NK-92 (cell line): Measurements from ENCODE around the gene AGAP5.

Source experiments
- DNase-seq: peaks from one replicate; lab custom pipeline; 2025; ENCODE audit not compliant: unreplicated experiment; lab: John Stamatoyannopoulos, UW

Gene AGAP5

DNA sequence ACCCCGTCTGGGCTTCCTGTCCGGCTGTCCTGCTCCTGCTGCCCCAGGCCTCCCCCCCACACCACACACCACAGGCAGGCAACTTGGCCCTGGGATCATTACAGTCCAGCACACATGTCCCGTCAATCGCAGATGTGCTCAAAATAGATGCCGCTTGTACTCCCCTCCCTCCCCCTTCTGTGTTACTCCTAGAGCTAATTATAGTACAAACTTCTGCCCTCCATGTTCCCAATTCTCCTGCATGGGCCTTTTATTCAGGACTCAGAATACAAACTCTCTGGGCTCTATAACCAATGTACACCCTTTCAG is 42.0 kb downstream of the AGAP5 start, which contains the start of gene SYNPO2L:
TSS of gene SYNPO2L (minus strand) at position 40 of the 309 bp plus-strand sequence. CDS start 107 bp downstream, outside the sequence.
- DNase-seq = no peak

DNA sequence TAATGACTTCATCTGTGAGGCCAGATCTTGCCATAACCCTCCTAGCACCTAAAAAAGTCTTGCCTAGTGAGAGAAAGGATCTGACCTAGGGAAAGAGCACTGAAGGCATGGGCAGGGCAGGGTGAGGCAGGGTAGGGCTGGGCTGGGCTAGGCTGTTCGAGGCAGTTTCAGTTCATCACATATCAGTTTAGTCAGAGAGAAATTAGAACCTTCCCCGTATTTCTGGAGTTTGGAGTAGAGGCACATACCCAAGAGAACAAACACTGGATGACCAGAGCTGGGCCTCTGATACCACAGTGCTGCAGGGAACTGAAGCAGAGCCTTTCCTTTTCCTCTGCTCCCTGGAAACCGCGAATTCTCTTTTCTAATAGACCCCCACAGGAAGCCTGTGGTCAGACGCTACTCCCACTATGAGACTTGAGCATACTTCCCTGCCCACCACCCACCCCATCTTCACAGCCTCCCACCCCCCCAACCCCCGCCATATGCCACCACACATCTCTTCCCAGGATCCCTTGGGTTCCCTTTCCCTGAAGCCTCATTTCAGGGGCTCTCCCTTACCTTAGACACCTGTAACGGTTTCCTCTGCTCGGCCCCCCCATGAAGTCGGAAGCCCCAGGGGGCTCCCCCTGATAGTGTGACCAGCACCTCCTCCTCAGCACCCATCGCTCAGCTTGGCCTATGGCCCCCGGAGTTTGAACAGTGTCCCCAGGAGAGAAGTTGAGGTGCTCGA is 42.5 kb downstream of the AGAP5 start:
- no peak for DNase-seq

DNA sequence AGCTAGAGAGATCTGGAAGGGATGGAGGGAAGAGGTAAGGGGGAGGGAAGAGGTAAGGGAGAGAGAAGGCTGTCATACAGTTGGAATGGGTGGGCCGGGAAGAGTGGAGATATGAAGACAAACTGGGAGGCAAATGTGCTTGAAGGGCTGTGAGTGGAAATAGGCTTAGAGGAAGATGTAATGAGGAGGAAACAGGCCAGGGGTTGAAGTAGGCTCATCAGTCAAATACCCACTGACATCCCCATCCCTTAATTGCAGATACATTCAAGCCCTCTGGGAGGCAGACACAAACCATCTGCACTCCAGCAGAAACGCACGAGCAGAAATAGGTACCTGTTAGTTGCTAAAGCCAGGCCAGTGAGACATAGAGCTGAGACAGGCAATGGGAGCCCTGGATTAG is 44.2 kb downstream of the AGAP5 start:
- DNase-seq = no peak

DNA sequence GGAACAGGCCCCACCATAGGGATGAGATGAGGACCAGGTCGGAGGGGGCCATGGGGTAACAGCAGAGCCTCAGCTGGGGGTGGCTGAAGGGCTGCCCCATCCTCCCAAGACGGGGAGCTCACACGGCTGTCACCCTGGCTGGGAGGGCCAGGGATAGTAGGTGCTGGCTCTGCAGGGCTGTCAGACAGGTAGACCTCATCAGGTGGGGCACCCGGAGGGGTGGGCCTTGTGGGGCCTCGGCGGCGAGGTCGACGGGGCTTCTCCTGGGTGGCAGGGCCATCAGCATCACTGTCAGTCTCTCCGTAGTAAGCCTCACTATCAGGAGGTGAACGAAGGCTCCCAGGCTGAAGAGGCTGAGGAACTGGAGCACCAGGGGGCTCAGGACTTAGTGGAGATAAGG is 44.7 kb downstream of the AGAP5 start:
- no peak for DNase-seq

DNA sequence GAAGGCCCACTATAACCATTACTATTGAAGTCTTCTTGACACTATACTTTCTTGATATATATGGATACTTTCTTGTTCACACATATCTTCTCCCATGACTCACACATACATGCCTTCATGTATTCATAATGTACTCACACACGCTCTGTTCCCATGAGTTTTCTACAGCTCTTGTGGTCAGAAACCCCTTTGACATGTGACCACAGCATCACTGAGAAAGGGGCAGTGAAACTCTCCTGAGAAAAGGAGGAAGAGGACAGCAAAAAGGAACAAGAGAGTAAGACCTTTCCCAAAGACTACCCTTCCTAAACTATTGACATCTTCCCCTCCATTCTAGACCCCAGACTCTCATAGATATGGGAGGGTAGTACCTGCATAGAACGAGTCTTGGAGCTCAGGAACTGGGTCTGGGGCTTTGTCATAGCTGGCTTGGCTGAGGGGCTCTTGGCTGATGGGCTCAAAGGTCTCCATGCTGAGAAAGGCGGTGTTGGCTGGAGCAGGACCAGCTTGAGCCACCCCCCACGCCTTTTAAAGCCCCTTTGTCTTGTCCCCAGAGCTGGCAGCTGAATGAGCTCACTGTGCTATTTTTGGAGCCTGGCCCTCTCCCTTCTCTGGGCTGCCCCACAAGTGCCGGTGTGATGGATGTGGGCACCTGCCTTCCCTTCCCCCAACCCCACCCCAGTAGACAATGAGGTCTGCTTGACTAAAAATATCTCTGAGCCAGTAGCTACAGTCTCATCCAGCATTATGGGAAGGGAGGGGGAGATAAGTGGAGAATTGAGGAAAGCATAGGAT is 47.2 kb downstream of the AGAP5 start:
- no peak for DNase-seq

DNA sequence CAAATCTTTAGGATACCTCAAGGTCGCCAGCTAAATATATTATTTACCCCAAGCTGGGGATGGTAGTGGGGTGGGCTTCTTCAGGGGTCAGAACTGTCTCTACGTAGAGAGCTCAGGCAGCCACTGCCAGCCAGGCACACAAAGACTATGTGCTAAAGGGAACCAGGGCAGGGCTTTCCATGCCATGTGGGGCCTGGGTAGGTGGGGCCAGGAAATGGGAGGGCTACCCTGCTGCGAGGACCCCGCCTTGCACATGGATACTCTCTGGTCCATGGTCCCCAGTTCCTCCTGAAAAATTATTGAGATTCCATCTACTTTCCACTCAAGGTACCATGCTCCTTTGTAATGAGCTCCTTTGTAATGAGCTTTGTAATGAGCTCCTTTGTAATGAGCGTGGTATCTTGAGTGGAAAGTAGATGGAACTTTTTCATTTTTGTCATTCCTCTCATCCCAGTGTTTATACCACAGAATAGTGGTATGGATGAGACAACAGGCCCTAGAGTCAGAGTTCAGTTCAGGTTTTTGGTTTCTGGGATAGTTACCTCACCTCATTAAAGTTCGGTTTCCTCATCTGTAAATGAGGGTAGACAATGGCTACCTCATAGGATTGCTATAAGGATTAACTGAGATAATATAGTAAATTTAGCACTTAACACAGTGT is 47.9 kb downstream of the AGAP5 start:
- no peak for DNase-seq

DNA sequence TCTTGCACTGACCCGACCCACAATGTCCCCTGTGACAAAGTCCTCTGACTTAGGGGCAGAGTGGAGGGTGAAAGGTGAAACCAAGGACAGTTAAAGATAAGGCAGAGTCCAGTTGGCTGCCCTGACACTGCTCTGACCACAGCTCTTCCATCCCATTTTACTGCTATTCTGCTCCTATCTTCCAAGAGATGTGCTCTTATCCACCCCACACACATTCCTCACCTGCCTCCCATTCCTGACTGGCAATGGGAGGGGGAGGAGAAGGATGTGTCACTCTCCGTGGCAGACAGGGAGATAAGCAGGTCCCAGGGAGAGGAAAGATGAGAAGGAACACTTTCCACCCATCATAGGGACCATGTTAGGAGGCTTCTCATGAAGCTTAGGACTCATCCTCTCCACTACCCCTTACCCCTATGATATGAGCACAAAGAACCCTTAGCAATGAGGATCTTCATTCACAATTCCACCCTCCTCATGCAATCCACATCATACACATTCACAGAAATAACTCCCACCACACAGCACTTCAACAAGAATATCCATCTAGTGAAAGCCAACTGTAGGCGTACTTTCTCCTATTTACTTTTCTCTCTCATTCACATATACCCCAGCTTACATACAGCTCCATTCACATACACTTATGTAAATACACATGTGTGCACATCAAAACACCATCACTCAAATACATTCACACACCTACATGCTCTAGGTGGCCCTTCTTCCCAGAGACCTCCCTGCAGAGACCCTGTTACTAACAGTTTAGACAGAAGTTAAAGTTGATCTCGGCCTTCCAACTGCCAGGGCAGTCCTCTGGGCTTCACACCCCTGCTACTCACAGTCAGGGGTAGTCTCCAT is 48.7 kb downstream of the AGAP5 start:
- DNase-seq = no peak

DNA sequence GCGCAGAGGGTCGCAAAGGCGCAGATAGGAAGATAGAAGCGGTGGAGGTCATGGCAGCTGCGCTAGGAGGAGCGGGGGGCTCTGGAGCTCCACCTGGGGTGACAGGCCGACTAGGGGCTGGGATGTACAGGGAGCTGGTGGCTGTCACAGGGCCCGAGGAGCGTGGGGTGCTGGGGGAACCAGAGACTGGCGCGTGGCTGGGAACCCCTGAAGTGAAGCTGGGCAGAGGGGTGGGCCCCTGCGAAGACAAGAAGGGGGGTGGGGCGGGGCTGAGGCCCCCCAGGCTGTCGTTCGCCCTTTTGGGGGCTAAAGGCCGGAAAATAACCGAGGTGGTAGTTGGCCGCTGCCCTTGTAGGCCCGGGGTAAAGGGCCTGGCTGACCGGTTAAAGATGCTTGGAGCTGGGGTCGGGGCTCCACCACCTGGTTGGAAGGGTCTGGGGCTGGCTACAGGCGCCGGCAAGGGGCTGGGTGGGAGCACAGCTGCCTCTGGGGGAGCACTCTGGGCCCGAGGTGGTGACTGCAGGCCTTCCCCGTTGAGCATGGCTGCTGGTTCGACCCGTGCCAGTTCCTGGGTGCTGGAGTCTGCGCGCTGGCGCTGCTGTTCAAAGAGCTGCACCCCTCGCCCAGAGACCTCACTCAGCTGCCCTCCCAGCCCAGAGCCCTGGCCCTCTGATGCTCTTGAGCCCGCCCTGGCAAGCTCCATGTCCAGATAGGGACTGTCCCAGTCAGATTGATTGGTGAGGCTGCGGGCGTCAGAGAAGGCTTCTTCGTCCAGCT is 49.8 kb downstream of the AGAP5 start:
- no peak for DNase-seq

DNA sequence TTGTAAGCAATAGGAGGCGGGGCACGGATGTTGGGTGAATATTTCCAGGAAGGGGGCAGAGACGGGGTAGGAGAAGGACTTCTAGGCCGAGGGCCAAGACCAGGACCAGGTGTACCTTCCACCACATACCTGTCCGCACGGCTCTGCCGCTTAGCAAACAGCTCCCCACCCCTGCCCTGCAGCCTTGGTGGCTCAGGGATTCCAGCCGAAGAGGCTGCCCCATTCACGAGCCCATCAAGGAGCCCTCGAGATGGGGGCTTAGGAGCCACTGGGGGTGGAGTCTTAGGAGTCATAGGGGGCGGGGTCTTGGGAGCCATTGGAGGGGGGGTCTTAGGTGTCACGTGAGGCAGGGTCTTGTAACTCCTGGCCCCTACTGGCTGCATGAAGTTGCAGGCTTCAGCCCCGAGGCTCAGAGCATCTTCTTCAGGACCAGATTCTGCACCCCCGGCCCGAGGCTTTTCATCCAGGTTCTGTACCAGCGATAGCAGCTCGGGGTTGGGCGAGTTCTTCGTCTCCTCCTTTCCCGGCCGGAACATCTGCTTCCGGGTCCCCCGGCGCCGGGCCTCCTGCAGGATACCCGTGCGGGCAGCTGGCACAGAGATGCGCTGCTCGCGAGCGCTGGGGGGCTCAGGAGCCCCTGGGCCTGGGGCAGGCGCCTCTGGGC is 50.6 kb downstream of the AGAP5 start:
- DNase-seq = no peak

DNA sequence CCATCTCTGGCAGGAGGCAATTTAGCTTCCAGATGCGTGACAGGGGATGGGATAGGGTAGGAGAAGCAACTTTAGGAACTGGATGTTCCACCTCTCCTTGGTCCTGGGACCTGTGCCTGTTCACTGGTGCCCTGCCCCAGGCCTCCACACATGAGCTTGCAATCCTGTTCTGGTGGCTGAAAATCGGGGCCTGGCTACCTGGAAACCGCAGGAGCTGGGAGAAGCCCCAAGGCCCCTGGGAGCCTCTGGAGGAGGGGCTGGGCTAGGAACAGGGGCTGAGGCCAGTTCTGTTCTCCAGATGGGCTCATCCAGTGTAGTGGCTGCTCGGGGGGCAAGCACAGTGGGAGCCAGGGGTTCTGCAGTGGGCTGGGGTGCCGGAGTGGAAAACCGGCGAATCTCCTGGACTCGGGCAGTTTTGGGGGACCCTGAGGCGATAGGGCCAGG is 51.3 kb downstream of the AGAP5 start:
- DNase-seq = no peak

DNA sequence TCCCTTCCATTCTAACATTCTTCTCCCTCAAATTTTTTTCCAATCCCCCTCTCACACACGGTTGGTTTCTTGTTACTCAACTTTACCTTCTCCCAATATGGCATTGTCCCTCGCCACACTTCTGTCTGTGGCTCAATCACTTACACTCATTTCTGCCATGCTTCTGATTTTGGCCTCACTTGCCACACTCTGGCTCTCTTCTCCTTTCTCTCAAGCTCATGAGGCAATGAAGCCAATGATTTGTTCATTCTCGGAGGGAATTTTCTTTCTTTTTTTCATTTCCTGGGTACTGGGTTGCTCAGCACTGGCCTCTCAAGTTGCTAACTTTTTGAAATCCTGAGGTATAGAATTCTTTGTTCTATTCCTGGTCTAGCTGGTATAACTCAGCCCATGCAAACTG is 52.7 kb downstream of the AGAP5 start:
- no peak for DNase-seq

DNA sequence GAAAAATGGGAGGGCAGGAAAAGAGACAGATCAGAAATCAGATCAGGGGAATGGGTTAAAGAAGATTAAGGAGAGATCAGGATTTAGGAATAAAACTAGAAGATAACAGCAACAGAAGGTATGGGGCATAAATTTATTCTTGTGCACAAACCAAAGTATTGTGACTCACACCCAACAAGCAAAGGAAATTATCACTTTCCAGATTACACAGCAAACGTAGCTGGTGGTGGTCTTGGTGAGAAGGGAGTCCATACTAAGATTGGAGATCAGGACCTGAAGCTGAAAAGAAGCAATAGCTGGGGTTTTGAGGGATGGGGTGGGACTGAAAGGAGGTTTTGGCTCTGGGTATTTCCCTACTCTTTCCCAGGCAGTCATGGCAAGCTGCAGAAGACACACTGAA is 53.1 kb downstream of the AGAP5 start:
- no peak for DNase-seq

DNA sequence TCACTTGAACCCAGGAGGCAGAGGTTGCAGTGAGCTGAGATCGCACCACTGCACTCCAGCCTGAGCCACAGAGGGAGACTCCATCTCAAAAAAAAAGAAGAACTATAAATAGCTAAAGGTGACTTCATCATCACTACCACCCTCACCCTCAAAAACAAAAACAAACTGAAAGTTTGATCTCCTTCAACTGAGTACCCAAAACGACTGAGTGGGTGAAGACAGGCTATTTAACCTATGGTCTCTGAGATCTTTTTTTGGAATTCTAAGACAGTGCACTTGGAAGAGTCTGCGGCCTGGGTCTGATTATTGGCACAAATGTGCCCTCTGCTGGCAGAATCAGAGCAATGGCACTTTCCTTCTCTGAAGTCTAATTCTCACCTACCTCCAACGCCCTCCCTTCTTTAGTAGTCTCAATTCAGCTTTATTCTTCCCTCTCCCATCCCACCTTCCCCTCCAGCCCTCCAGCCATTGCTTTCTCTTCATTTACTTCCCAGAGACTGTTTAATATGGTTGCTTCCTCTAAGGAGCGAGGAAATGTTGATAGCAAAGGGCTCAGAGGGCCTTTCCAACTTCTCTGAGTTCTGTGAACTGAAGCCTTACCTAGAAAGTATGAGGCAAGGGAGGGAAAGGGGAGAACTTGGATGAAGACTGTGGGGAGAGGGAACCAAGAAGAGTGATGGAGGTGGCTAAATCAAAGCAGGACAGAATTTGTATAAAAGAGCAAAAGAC is 53.7 kb downstream of the AGAP5 start:
- DNase-seq = no peak

DNA sequence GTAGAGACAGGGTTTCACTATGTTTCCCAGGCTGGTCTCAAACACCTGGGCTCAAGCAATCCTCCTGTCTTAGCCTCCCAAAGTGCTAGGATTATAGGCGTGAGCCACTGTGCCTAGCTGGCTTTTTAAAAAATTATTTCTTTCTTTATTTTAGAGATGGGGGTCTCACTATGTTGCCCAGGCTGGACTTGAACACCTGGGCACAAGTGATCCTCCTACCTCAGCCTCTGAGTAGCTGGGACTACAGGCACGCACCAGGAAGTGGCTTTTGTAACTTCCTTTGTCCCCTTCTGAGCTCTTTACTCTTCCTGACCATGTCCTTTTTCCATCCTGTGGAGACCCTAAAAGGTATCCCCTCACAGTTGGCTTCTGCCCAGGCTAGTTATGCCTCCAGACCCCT is 54.5 kb downstream of the AGAP5 start:
- DNase-seq = no peak

DNA sequence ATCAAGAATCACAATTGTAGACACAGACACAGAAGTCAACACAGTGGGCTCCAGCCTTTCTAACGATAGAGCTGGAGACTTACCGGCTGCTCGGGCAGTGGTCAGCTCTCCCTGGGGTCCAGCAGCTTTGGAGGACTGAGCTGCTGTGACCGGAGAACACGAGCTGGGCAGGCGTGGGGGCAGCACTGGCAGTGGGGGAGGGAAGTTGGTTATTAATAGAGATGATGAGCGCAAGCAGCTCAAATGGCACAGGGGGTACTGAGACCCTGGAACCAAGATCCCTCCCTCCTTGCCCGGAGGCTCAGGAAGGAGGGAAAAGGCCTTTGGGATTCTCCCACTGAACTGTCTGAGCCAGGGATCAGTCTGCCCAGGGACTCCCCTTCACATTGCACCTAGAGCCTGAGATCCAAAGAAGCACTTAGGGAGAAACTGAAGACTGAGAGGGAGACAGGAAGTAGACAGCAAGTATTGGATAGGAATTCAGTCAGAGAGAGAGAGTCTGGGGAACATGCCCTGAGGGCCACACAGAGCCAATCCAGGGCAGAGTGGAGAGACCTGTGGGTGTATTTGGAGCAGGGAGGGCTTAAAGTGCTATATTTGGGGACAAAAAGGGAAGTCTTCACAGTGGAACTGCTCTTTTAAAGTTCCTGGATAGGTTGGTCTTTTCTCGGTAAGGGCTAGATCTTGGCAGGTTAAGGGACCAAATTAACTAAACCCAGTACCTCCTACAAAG is 56.4 kb downstream of the AGAP5 start, which contains the start of gene MYOZ1:
TSS of gene MYOZ1 (minus strand) at position 147 of the 733 bp plus-strand sequence. CDS start 1,457 bp downstream, outside the sequence.
- DNase-seq = no peak

DNA sequence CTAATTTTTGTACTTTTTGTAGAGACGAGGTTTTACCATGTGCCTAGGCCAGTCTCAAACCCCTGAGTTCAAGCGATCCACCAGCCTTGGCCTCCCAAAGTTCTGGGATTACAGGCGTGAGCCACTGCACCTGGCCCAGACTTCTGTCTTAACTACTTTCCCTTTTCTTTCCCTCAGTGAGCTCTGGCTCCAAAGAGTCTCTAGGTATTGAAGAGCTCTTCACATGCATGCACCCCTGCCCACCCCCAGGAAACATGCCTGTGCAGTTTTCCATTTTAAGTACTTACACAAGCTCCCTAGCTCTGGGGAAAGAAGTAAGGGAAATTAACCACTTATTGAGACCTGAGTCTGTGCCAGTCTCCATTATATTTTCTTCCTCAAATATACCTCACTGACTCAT is 58.6 kb downstream of the AGAP5 start:
- no peak for DNase-seq

DNA sequence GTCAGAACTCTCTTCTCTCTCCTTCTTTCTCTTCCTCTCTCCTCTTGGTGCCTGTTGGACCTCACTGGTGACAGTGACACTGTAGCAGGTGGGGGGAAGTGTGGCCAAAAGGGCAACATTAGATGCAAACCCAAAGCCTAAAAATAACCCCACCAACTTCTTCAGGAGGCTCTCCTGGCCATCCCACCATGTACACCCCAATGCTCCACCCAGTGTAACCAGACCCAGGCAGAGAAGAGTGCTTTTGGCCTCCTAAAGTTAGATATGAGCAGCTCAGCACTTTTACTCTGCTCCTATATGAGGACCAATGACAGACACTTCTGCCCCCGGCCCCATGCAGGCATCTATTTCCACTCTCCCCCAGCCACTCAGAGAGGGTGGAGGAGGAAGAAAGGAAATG is 62.1 kb downstream of the AGAP5 start:
- DNase-seq = no peak

DNA sequence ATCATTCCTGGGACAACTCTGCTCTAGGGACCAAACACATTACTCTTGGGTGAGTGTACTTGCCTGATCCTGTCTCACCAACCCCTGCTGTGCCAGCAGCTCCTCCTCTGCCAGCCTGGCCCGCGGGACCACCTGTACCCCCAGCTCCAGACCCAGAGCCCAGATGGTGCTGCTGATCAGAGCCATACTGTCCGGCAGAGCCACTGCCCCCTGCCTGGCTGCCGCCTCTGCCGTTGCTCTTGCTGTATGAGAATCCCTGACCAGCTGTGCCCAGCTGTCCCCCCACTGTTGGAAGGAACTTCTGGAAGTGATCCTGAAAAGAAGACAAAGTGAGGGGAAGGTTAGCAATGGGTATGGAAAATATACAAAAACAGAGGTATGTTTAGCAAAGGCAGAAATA is 63.5 kb downstream of the AGAP5 start:
- no peak for DNase-seq
